Measurements from ENCODE around the gene PILRA. TPM values are rescaled to one million over a fixed set of nuclear protein-coding genes. Genes with fewer than 3 reads are reported as not detected.
A peak's percentile ranks its signal among the peaks of the same experiment; 100 is the strongest.

Gene PILRA
- total and polyA plus RNA-seq, 10 of the 15 experiments (the other 5 are each of a cell fraction or from before 2014, with no cell fraction given): 6.6 to 43.3 (median 11.5) TPM

GRCh38 chr7:100357131-100357561 is 16.1 kb upstream of the PILRA start:
- DNase-seq (ENCODE audit: low read depth, low spot score) (no peak), ATAC-seq (no peak), FAIRE-seq (no peak)
- no peaks in the 10 kb centered on the region for H3K79me2 ChIP-seq (ENCODE audit: control insufficient read depth, insufficient read depth, low read length)
- 99% methylated on average over 5 of the region's 6 CpGs for WGBS (ENCODE audit: insufficient coverage, insufficient replicate concordance, low lambda C conversion rate, missing lambda C conversion rate)
- no peak overlapping the region for H3K4me2 ChIP-seq (ENCODE audit: control insufficient read depth, insufficient read depth)
- ChIA-PET CTCF (interaction anchor here (1.0 kb wide), 1 partner anchor 50 kb away, joined by 3 read pairs; no protein-coding TSS in a partner anchor), RAD21 (ENCODE audit: unreplicated experiment) (interaction anchor here (0.8 kb wide), 1 partner anchor 51 kb away, joined by 3 read pairs; no protein-coding TSS in a partner anchor), POLR2A (no interaction called here), SMC1A (ENCODE audit: uncharacterized antibody, unreplicated experiment) (no interaction called here)
- no peaks in the 10 kb centered on the region for H3K27me3 ChIP-seq (replicated peaks in 1 of 2; ENCODE audit: control insufficient read depth in 2 of 2, insufficient read depth in 2 of 2, low read length in 1 of 2)
- no peak overlapping the region for H3K4me3 ChIP-seq
- no peak for TF ChIP-seq CEBPB (IDR thresholded peaks at IDR 0.05; ENCODE audit: borderline replicate concordance in 1 of 2, low read depth in 2 of 2, low read length in 2 of 2)
- TF ChIP-seq POLR2A (IDR thresholded peaks at IDR 0.05; ENCODE audit: low read depth, low read length): peak; percentile 54
- TF ChIP-seq BACH1 (IDR thresholded peaks at IDR 0.05; ENCODE audit: borderline replicate concordance): 0 out of 2 replicates have a peak, but pooled peaks have one; percentile 20
- H2AFZ ChIP-seq (ENCODE audit: control insufficient read depth, low read depth, low read length): no peak overlapping the region
- no peak overlapping the region for H3K9ac ChIP-seq (ENCODE audit: control insufficient read depth, insufficient read depth, low read length)
- H3K9me3 ChIP-seq (replicated peaks; ENCODE audit: control insufficient read depth, insufficient read depth, low read length): no peaks in the 10 kb centered on the region
- peaks cover 32 to 56% of the 10 kb centered on the region in 2 experiments for H3K36me3 ChIP-seq (ENCODE audit: control insufficient read depth in 2 of 2, insufficient read depth in 2 of 2, low read length in 1 of 2)
- no peaks in the 10 kb centered on the region for H4K20me1 ChIP-seq (ENCODE audit: control insufficient read depth, insufficient read depth)
- H3K27ac ChIP-seq (ENCODE audit: control insufficient read depth, insufficient read depth): no peak overlapping the region
- BruUV-seq (replicated peaks): no TSS peak
- intact Hi-C loops (cut with micrococcal nuclease; ENCODE audit: unreplicated experiment): no loop called here
- peaks cover 17% of the 10 kb centered on the region for H3K4me1 ChIP-seq (ENCODE audit: control insufficient read depth, insufficient read depth, low read length)
- in situ Hi-C loops (cut with MboI): no loop called here

- BruUV-seq (replicated peaks): no TSS peak
- POLR2A ChIA-PET: no interaction called here
- peak; percentile 97 for FAIRE-seq
- 69% methylated on average over 11 of the region's 11 CpGs for WGBS (ENCODE audit: insufficient coverage, insufficient replicate concordance, low lambda C conversion rate, missing lambda C conversion rate)
- Histone ChIP-seq H3K4me3 (no peak within 1 kb of the TSS), H3K36me3 (ENCODE audit: control insufficient read depth in 2 of 2, insufficient read depth in 2 of 2, low read length in 1 of 2) (peaks cover 34 to 48% of the 10 kb centered on the region in 2 experiments), H3K9me3 (replicated peaks; ENCODE audit: control insufficient read depth, insufficient read depth, low read length) (no peaks in the 10 kb centered on the region), H4K20me1 (ENCODE audit: control insufficient read depth, insufficient read depth) (no peaks in the 10 kb centered on the region), H3K27me3 (replicated peaks in 1 of 2; ENCODE audit: control insufficient read depth in 2 of 2, insufficient read depth in 2 of 2, low read length in 1 of 2) (no peaks in the 10 kb centered on the region), H3K79me2 (ENCODE audit: control insufficient read depth, insufficient read depth, low read length) (no peaks in the 10 kb centered on the region), H3K4me1 (ENCODE audit: control insufficient read depth, insufficient read depth, low read length) (peaks cover 14% of the 10 kb centered on the region), H3K4me2 (ENCODE audit: control insufficient read depth, insufficient read depth) (no peak within 1 kb of the TSS), H3K9ac (ENCODE audit: control insufficient read depth, insufficient read depth, low read length) (no peak within 1 kb of the TSS), H2AFZ (ENCODE audit: control insufficient read depth, low read depth, low read length) (no peak within 1 kb of the TSS), H3K27ac (ENCODE audit: control insufficient read depth, insufficient read depth) (peak within 1 kb of the TSS; percentile 62)
- CTCF ChIA-PET: interaction anchor here (0.8 to 2.6 kb wide), 11 partner anchors 11 to 225 kb away, joined by 3 to 37 read pairs (median 4); partner anchors contain the start of genes MEPCE and ZCWPW1
- ATAC-seq: peak; percentile 89
- SMC1A ChIA-PET (ENCODE audit: uncharacterized antibody, unreplicated experiment): interaction anchor here (1.2 to 2.7 kb wide), 5 partner anchors 11 to 108 kb away, joined by 3 to 19 read pairs (median 4); no protein-coding TSS in a partner anchor
- RAD21 ChIA-PET (ENCODE audit: unreplicated experiment): interaction anchor here (0.9 to 2.1 kb wide), 4 partner anchors 10 to 49 kb away, joined by 4 to 11 read pairs (median 7); no protein-coding TSS in a partner anchor
- intact Hi-C loops (cut with micrococcal nuclease; ENCODE audit: unreplicated experiment): loop anchor here (1.0 kb wide), 1 partner anchor 49 kb away; no protein-coding TSS in a partner anchor
- in situ Hi-C loops (cut with MboI): no loop called here
- DNase-seq (ENCODE audit: low read depth, low spot score): no peak
- TF ChIP-seq MTA3 (IDR thresholded peaks at IDR 0.05; ENCODE audit: borderline replicate concordance, low read length) (no peak), BHLHE40 (IDR thresholded peaks at IDR 0.05; ENCODE audit: borderline replicate concordance in 1 of 2, low read depth in 2 of 2, low read length in 1 of 2) (peak in 1 of 2 experiments; percentile 20; a peak in 1 of 4 replicates), ASH2L (IDR thresholded peaks at IDR 0.05; ENCODE audit: borderline replicate concordance, low read depth) (no peak), NR2F1 (conservative IDR thresholded peaks at IDR 0.05) (peak; percentile 61), PRDM15 (CRISPR knock-in tag; IDR thresholded peaks at IDR 0.05) (no peak)
- TF ChIP-seq, protein P1, sequence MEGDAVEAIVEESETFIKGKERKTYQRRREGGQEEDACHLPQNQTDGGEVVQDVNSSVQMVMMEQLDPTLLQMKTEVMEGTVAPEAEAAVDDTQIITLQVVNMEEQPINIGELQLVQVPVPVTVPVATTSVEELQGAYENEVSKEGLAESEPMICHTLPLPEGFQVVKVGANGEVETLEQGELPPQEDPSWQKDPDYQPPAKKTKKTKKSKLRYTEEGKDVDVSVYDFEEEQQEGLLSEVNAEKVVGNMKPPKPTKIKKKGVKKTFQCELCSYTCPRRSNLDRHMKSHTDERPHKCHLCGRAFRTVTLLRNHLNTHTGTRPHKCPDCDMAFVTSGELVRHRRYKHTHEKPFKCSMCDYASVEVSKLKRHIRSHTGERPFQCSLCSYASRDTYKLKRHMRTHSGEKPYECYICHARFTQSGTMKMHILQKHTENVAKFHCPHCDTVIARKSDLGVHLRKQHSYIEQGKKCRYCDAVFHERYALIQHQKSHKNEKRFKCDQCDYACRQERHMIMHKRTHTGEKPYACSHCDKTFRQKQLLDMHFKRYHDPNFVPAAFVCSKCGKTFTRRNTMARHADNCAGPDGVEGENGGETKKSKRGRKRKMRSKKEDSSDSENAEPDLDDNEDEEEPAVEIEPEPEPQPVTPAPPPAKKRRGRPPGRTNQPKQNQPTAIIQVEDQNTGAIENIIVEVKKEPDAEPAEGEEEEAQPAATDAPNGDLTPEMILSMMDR (IDR thresholded peaks at IDR 0.05 in 2 of 3, conservative IDR thresholded peaks at IDR 0.05 in 1 of 3; ENCODE audit: control insufficient read depth in 2 of 3, extremely low read depth in 1 of 3, insufficient read depth in 1 of 3, low read depth in 3 of 3, low read length in 3 of 3): peak; percentile 23 to 51 (median 48); a peak in 4 of 6 replicates
Measured at GRCh38 chr7:100358027-100358856, 15.0 kb upstream of the PILRA start, which contains the start of gene PILRB. PILRB (plus strand) TSS chr7:100358117; CDS start chr7:100358303, 186 bp downstream.
